ENCODE data around the gene LRRC18. TPM values are rescaled to one million over a fixed set of nuclear protein-coding genes. Genes with fewer than 3 reads are reported as not detected.

The LRRC18 gene
- total and polyA plus RNA-seq, 7 donors = 0.15 TPM; not detected in 6

GRCh38 chr10:48901319-48901718 lies 38.3 kb downstream of the LRRC18 start:
- Histone ChIP-seq H3K27ac (no peak overlapping the region), H3K4me3 (no peak overlapping the region), H3K36me3 (no peaks in the 10 kb centered on the region), H3K9me3 (no peaks in the 10 kb centered on the region), H3K4me1 (no peaks in the 10 kb centered on the region), H3K27me3 (no peaks in the 10 kb centered on the region)
- no peak for DNase-seq
- intact Hi-C loops (cut with DNase I) = no loop called here
- TF ChIP-seq EP300 (IDR thresholded peaks at IDR 0.05) = no peak
- no peak for TF ChIP-seq CTCF (IDR thresholded peaks at IDR 0.05)
- no peak for TF ChIP-seq POLR2A (IDR thresholded peaks at IDR 0.05)
- no peak for TF ChIP-seq POLR2AphosphoS5 (IDR thresholded peaks at IDR 0.05)
- 31 to 63% methylated on average over 5 of the region's 5 CpGs for WGBS, 2 donors

DNA sequence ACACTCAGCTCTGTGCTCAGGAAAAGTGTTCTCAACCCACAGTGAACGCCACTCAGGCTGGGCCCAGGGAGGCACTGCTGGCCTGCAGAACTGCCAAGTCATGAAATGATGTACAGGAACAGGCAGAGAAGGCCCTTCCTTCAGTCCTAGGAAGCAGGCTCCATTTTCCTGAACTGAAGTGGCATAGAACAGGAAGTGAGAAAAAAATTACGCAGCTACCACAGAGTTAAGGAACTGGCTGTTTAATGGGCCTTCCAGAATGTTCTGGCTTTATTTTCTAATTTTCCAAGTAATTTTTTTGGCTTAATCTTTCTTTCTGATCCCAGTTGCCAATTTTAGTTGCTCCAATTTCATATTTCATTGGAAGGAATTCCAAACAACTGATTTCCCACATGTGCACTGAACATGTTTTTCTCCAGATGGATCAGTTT lies 39.3 kb downstream of the LRRC18 start:
- H3K4me1 ChIP-seq = no peaks in the 10 kb centered on the region
- no peak overlapping the region for H3K4me3 ChIP-seq
- no peaks in the 10 kb centered on the region for H3K27me3 ChIP-seq
- DNase-seq = no peak
- no peak overlapping the region for H3K27ac ChIP-seq
- WGBS, 2 donors = 83 to 87% methylated on average over 2 of the region's 2 CpGs
- H3K9me3 ChIP-seq = no peaks in the 10 kb centered on the region
- TF ChIP-seq POLR2AphosphoS5 (IDR thresholded peaks at IDR 0.05) (no peak), CTCF (IDR thresholded peaks at IDR 0.05) (no peak), POLR2A (IDR thresholded peaks at IDR 0.05) (no peak), EP300 (IDR thresholded peaks at IDR 0.05) (no peak)
- intact Hi-C loops (cut with DNase I) = no loop called here
- no peaks in the 10 kb centered on the region for H3K36me3 ChIP-seq

DNA sequence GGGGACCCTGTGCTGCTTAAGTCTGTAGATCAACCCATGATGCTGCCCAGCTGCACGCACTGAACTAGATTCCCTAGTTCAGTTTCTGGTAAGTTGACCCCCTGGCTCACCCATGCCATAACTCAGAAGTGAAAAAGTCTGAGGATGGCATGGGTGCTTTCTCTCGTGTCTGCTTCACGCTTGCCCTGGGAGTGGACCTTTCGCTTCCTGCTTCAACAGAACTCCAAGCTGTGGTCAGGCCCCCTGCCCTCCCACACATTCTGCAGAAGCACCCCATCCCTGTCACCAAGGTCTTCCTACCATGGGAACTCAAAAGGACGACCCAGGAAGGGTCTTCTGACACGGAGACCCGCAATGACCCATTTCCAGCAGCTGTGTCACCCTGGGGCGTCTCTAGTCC lies 39.9 kb downstream of the LRRC18 start:
- no peak for TF ChIP-seq CTCF (IDR thresholded peaks at IDR 0.05)
- TF ChIP-seq POLR2A (IDR thresholded peaks at IDR 0.05) = no peak
- TF ChIP-seq EP300 (IDR thresholded peaks at IDR 0.05) = no peak
- TF ChIP-seq POLR2AphosphoS5 (IDR thresholded peaks at IDR 0.05) = no peak
- 83% methylated on average over 8 of the region's 8 CpGs for WGBS, 2 donors

DNA sequence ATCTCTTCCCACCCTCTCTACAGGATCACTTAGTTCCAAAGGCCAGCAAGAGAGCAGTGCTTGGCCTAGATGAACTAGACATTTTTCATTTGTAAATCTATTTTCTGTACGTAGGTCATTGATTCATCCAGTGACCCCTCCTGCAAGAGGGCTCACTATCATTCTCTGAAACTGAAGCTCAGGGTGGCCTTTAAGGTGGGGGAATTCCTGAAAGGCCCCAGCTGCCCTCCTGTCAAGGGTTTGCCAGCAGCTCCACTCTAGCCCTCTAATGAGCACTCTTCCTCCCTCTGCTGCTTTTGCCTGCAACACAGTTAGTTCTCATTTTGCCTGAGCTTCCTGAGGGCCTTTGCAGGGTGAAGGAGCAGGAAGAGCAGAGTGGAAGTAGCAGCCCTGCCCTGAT lies 41.2 kb downstream of the LRRC18 start:
- intact Hi-C loops (cut with DNase I) = no loop called here
- no peak overlapping the region for H3K27ac ChIP-seq
- WGBS, 2 donors = 89 to 93% methylated on average over 1 of the region's 1 CpG
- TF ChIP-seq POLR2AphosphoS5 (IDR thresholded peaks at IDR 0.05) (no peak), CTCF (IDR thresholded peaks at IDR 0.05) (no peak), POLR2A (IDR thresholded peaks at IDR 0.05) (no peak), EP300 (IDR thresholded peaks at IDR 0.05) (no peak)
- no peaks in the 10 kb centered on the region for H3K36me3 ChIP-seq
- DNase-seq = no peak
- no peak overlapping the region for H3K4me3 ChIP-seq
- H3K4me1 ChIP-seq = no peaks in the 10 kb centered on the region
- no peaks in the 10 kb centered on the region for H3K9me3 ChIP-seq
- H3K27me3 ChIP-seq = no peaks in the 10 kb centered on the region

More for the DNA sequence above, 39.9 kb downstream of the LRRC18 start:
- intact Hi-C loops (cut with DNase I) = no loop called here
- H3K9me3 ChIP-seq = no peaks in the 10 kb centered on the region
- H3K4me1 ChIP-seq = no peaks in the 10 kb centered on the region
- DNase-seq = no peak
- H3K4me3 ChIP-seq = no peak overlapping the region
- H3K27me3 ChIP-seq = no peaks in the 10 kb centered on the region
- no peak overlapping the region for H3K27ac ChIP-seq
- no peaks in the 10 kb centered on the region for H3K36me3 ChIP-seq

- 95 to 96% methylated on average over 10 of the region's 10 CpGs for WGBS, 2 donors
- Histone ChIP-seq H3K4me3 (no peak overlapping the region), H3K27me3 (no peaks in the 10 kb centered on the region), H3K9me3 (no peaks in the 10 kb centered on the region), H3K36me3 (no peaks in the 10 kb centered on the region), H3K27ac (no peak overlapping the region), H3K4me1 (no peaks in the 10 kb centered on the region)
- DNase-seq = no peak
- no peak for TF ChIP-seq POLR2A (IDR thresholded peaks at IDR 0.05)
- TF ChIP-seq EP300 (IDR thresholded peaks at IDR 0.05) = no peak
- TF ChIP-seq POLR2AphosphoS5 (IDR thresholded peaks at IDR 0.05) = no peak
- no peak for TF ChIP-seq CTCF (IDR thresholded peaks at IDR 0.05)
- intact Hi-C loops (cut with DNase I) = no loop called here
Observed at GRCh38 chr10:48897441-48897790, 42.2 kb downstream of the LRRC18 start.

All from sigmoid colon (tissue), 7 donors.